ENCODE measurements around the gene PACS1. TPM values are rescaled to one million over a fixed set of nuclear protein-coding genes. Genes with fewer than 3 reads are reported as not detected.

PACS1 gene
- total RNA-seq, 1 donor from 2014 or later = 102 TPM

GRCh38 chr11:66133216-66133775 is 63.2 kb downstream of the PACS1 start:
- intact Hi-C loops (cut with micrococcal nuclease) = no loop called here

GRCh38 chr11:66136752-66137123 is 66.7 kb downstream of the PACS1 start:
- intact Hi-C loops (cut with micrococcal nuclease) = no loop called here

GRCh38 chr11:66139817-66140404 is 69.8 kb downstream of the PACS1 start:
- intact Hi-C loops (cut with micrococcal nuclease) = no loop called here

GRCh38 chr11:66142370-66143263 is 72.5 kb downstream of the PACS1 start:
- intact Hi-C loops (cut with micrococcal nuclease) = no loop called here

- intact Hi-C loops (cut with micrococcal nuclease) = no loop called here
Observed at GRCh38 chr11:66143264-66143566, 73.1 kb downstream of the PACS1 start.

GRCh38 chr11:66143996-66144678 is 74.1 kb downstream of the PACS1 start:
- intact Hi-C loops (cut with micrococcal nuclease) = no loop called here

- intact Hi-C loops (cut with micrococcal nuclease) = no loop called here
Observed at GRCh38 chr11:66146074-66146473, 76.0 kb downstream of the PACS1 start.

- intact Hi-C loops (cut with micrococcal nuclease) = no loop called here
Observed at GRCh38 chr11:66146940-66147339, 76.9 kb downstream of the PACS1 start.

- intact Hi-C loops (cut with micrococcal nuclease) = no loop called here
Observed at GRCh38 chr11:66150140-66150539, 80.1 kb downstream of the PACS1 start.

- intact Hi-C loops (cut with micrococcal nuclease) = no loop called here
Observed at GRCh38 chr11:66150725-66151124, 80.7 kb downstream of the PACS1 start.

GRCh38 chr11:66151273-66151672 is 81.2 kb downstream of the PACS1 start:
- intact Hi-C loops (cut with micrococcal nuclease) = no loop called here

- intact Hi-C loops (cut with micrococcal nuclease) = no loop called here
Observed at GRCh38 chr11:66154109-66154508, 84.0 kb downstream of the PACS1 start.

GRCh38 chr11:66155387-66156073 is 85.5 kb downstream of the PACS1 start:
- intact Hi-C loops (cut with micrococcal nuclease) = no loop called here

- intact Hi-C loops (cut with micrococcal nuclease) = no loop called here
Observed at GRCh38 chr11:66157182-66157864, 87.3 kb downstream of the PACS1 start.

GRCh38 chr11:66158156-66158555 is 88.1 kb downstream of the PACS1 start:
- intact Hi-C loops (cut with micrococcal nuclease) = no loop called here

- intact Hi-C loops (cut with micrococcal nuclease) = no loop called here
Observed at GRCh38 chr11:66159324-66159984, 89.4 kb downstream of the PACS1 start.

GRCh38 chr11:66160709-66161108 is 90.6 kb downstream of the PACS1 start:
- intact Hi-C loops (cut with micrococcal nuclease) = no loop called here

- intact Hi-C loops (cut with micrococcal nuclease) = no loop called here
Observed at GRCh38 chr11:66168289-66168688, 98.2 kb downstream of the PACS1 start.

GRCh38 chr11:66172146-66172545 is 102.1 kb downstream of the PACS1 start:
- intact Hi-C loops (cut with micrococcal nuclease) = no loop called here

GRCh38 chr11:66176650-66177049 is 106.6 kb downstream of the PACS1 start:
- intact Hi-C loops (cut with micrococcal nuclease) = no loop called here

Measured in T-helper 2 cell treated with Interferon-gamma antibody and Interleukin-4, amounts not matched to agents 100 ng/mL and 5 ng/mL, for 36 hours (primary cell).